Activated CD4-positive, CD25-positive, alpha-beta regulatory T cell treated with anti-CD3 and anti-CD28 coated beads, Interleukin-2, amount 50 U/mL, for 24 hours (primary cell): Measurements from ENCODE around the gene FAM53B.
"Not testable (repeated sequence)": the region's sequence is repeated elsewhere in the genome, so short reads cannot be mapped to it uniquely, and the experiment has no call there.

Experiments used
- ATAC-seq, 2 donors: fragments of 150-1000 bp; cut with Tn5 transposase; one replicate each; pipeline ENCODE4 v1.10.0; 2021; ENCODE audit warnings: mild to moderate bottlenecking in 1 of 2, moderate library complexity in 1 of 2

The FAM53B gene

DNA sequence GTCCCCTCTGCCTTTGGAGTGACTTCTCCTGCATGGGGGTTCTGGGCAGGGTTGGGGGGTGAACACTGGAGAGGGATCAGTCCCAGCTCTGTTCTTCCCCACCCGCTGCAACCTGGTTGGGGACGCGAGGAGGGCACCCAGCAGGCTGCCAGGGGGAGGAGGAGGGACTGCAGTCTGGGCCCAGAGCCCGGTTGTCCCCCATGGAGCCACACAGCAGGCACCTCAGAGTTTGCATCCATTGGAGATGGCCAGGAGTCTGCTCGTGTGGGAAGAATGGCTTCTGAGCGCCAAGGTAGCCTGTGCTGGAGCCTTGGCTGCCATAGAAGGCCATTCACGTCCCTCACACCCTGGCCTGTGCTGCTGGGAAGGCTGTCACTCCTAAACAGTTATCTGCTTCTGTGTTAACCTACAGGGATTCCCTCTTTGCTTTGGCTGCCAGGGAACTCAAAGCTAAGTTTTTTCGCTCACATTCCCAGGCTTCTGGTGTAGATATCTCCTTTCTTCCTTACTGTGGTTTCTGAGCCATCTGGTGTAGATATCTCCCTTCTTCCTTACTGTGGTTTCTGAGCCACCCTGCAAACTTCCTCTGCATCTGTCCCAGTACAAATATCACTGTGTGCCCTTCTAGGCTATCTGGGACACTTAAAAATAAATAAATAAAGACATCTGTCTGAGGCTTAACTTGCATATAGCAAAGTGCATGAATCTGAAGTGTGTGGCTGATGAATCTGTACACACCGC is 148.9 kb downstream of the FAM53B start:
- ATAC-seq: no peak

DNA sequence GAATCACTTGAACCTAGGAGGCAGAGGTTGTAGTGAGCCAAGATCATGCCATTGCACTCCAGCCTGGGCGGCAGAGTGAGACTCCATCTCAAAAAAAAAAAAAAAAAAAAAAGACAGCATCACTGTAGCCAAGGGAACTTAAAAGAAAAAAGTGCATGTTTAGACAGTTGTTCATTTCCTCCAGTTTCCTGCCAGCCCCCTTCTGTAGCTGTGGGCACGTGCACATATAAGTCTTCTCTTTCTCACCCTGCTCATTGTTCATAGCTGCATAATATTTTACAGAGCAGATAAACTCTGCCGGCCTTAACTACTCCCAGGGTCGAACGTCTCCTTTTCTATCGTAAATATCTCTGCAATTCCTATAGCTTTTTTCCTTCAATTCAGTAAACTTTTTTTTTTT is 149.9 kb downstream of the FAM53B start:
- no peak for ATAC-seq

GRCh38 chr10:124593431-124593985 is 150.7 kb downstream of the FAM53B start:
- no peak for ATAC-seq

GRCh38 chr10:124592736-124593430 is 151.3 kb downstream of the FAM53B start:
- ATAC-seq: no peak

GRCh38 chr10:124592101-124592500 is 152.1 kb downstream of the FAM53B start:
- ATAC-seq: no peak

GRCh38 chr10:124591123-124591495 is 153.1 kb downstream of the FAM53B start:
- ATAC-seq: no peak

DNA sequence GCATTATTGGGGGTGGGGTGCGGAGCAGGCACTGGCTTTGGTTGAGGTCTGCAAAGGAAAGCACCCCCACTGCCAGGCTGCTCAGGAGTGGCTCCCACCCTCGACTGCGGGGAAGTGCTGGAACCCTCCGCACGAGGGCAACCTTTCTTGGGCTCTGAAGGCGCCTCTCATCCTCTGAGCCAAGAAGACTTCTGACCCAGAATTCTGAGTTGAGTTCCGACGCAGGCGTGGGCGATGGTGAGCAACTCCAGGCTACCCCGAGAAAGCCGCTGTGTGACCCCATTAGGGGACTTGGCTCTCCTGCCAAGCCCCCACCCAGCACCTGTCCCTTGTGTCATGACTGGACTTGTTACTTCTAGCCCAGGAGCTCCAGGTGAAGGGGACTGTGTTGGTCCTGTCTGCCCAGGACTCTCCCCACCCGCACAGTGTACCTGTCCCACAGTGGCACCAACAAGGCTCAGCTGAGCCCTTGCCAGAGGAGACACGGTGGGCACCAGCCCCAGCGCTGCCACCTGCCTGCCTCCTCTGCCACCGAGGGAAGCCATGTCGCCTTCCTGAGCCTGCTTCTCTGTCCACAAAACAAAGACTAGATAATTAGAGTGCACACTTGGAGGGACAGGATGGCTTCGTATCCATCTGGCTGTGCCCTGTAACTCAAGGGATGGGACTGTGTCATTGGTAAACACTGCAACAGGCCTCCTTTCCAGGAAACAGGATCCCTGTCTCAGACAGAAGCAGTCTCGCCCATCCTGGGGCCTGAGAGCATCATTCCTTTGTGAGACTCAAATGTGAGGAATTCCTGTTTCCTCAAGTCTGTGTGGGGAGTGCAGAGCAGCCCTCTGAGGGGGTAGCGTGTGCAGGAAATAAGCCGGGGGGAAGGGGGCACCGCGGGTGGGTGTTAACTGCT is 153.7 kb downstream of the FAM53B start:
- ATAC-seq: no peak

GRCh38 chr10:124589491-124590041 is 154.6 kb downstream of the FAM53B start:
- ATAC-seq: no peak

GRCh38 chr10:124588736-124589490 is 155.3 kb downstream of the FAM53B start:
- no peak for ATAC-seq

DNA sequence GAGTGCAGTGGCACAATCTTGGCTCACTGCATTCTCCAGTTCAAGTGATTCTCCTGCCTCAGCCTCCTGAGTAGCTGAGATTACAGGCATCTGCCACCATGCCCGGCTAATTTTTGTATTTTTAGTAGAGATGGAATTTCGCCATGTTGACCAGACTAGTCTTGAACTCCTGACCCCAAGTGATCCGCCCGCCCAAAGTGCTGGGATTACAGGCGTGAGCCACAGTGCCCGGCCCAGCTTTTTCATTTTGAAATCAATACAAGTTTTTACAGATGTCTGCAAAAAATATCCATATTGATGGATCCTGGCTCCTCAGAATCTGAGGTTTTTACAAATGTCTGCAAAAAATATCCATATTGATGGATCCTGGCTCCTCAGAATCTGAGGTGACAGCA is 155.8 kb downstream of the FAM53B start:
- ATAC-seq: not testable (repeated sequence)

GRCh38 chr10:124587811-124588211 is 156.4 kb downstream of the FAM53B start:
- ATAC-seq: no peak

- no peak for ATAC-seq
Observed at GRCh38 chr10:124586142-124586541, 158.0 kb downstream of the FAM53B start.

- ATAC-seq: no peak
Observed at GRCh38 chr10:124579011-124579399, 165.2 kb downstream of the FAM53B start.

DNA sequence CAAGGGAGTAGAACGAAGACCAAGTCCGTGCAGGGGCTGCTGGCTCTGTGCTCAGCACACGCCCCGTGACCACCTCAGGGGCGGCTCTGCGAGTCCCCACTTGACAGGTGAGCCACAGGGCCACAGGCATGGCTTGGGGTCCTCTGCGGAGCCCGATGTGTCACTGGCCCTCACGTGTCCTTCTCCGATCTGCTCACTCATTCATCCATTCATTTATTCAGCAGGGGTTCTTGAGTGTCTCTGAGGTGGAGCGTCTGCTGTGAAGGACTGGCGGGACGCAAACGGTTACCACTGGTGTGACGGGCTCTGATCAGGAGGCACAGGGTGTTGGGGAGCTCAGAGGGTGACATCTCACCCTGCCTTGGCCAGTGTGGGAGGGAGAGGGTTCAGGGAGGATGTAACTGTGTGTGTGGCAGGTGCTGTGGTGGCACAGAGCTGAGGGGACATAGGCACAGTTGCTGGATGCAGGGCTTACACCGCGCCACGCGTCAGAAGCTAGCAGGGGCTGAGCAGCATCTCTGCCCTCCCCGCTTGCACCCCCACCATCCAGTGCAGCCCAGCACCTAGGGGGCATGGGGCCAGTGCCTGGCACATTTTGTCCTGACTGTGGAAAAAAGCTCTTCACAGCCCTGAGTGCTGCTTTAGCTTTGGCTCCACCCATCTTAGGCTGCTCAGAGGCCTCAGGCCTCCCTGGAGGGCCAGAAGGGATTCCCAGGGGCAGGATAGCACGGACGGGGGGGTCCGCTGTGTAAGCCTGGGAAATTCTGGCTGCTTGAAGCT is 165.8 kb downstream of the FAM53B start:
- no peak for ATAC-seq

DNA sequence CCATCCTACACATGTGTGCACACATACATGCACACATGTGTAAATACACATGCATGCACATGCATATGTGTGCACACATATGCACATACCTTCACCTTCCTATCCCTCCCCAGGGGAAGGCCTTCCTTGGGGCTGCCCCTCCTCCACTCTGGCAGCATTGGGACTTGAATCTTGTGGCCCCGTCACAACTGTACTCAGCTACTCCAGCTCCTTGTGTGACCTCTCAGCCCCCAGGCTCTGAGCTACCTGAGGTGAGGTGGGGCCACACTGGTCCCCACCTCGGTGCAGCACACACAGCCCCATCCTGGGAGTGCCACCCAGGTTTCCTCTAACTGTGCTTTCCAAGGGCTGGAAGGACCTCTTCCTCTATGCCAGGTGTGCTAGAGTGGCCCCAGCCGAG is 166.5 kb downstream of the FAM53B start:
- ATAC-seq: no peak

- no peak for ATAC-seq
Observed at GRCh38 chr10:124576526-124577420, 167.4 kb downstream of the FAM53B start.

- ATAC-seq: no peak
Observed at GRCh38 chr10:124575107-124576035, 168.8 kb downstream of the FAM53B start.

- no peak for ATAC-seq
Observed at GRCh38 chr10:124574456-124575070, 169.6 kb downstream of the FAM53B start.
